Progenitor cell of endocrine pancreas (in vitro differentiated cells): ENCODE measurements around the gene HAPLN2. TPM values are rescaled to one million over a fixed set of nuclear protein-coding genes. Genes with fewer than 3 reads are reported as not detected.
A peak's percentile ranks its signal among the peaks of the same experiment; 100 is the strongest.

Experiments
- DNase-seq: peaks from one replicate; pipeline ENCODE4 v3.0.0; 2021; ENCODE audit warnings: low spot score; ENCODE audit not compliant: unreplicated experiment
- H3K27ac Mint-ChIP-seq: 2 replicates; pipeline ENCODE4 v1.8.0; 2021; ENCODE audit warnings: mild to moderate bottlenecking, moderate library complexity, mixed read lengths
- H3K27me3 Mint-ChIP-seq: 2 replicates; pipeline ENCODE4 v1.8.0; 2021; ENCODE audit warnings: mixed read lengths
- H3K36me3 Mint-ChIP-seq: 2 replicates; pipeline ENCODE4 v1.8.0; 2022; ENCODE audit warnings: mixed read lengths; ENCODE audit not compliant: insufficient read depth
- H3K4me1 Mint-ChIP-seq: 2 replicates; pipeline ENCODE4 v1.8.0; 2021; ENCODE audit warnings: low read depth, mixed read lengths
- H3K4me3 Mint-ChIP-seq: 2 replicates; pipeline ENCODE4 v1.8.0; 2021; ENCODE audit warnings: low read depth, mild to moderate bottlenecking, moderate library complexity, mixed read lengths
- H3K9me3 Mint-ChIP-seq: 2 replicates; pipeline ENCODE4 v1.8.0; 2021; ENCODE audit warnings: low read depth, mixed read lengths
- CTCF ChIP-seq: fragments of 200-600 bp; sonication (generic); IDR thresholded peaks from one replicate; pipeline ENCODE4 v1.5.0; 2021; ENCODE audit warnings: antibody characterized with exemption, mild to moderate bottlenecking; ENCODE audit not compliant: unreplicated experiment
- total RNA-seq: library from RNA; stranded (reverse); gene quantifications from 2 replicates; pipeline ENCODE4 v1.2.1, GENCODE V29; 2021

Gene HAPLN2
- total RNA-seq, 1 donor from 2014 or later, result 0.38 TPM

- H3K9me3 Mint-ChIP-seq, result no peaks in the 10 kb centered on the region
- peaks cover 90% of the 10 kb centered on the region for H3K27me3 Mint-ChIP-seq
- H3K4me1 Mint-ChIP-seq, result peaks cover 1% of the 10 kb centered on the region
- no peak overlapping the region for H3K4me3 Mint-ChIP-seq
- no peak for DNase-seq
- H3K36me3 Mint-ChIP-seq, result no peaks in the 10 kb centered on the region
- TF ChIP-seq CTCF, result no peak
- H3K27ac Mint-ChIP-seq, result no peak overlapping the region
Observed at GRCh38 chr1:156647351-156647750, 28.1 kb downstream of the HAPLN2 start.

- Mint-ChIP-seq H3K4me3 (no peak overlapping the region), H3K27ac (no peak overlapping the region), H3K4me1 (no peaks in the 10 kb centered on the region), H3K36me3 (no peaks in the 10 kb centered on the region), H3K27me3 (peaks cover 89% of the 10 kb centered on the region), H3K9me3 (no peaks in the 10 kb centered on the region)
- no peak for TF ChIP-seq CTCF
- DNase-seq, result no peak
Observed at GRCh38 chr1:156648496-156648895, 29.3 kb downstream of the HAPLN2 start.

- Mint-ChIP-seq H3K9me3 (no peaks in the 10 kb centered on the region), H3K27me3 (peaks cover 89% of the 10 kb centered on the region), H3K36me3 (no peaks in the 10 kb centered on the region), H3K27ac (no peak overlapping the region), H3K4me1 (no peaks in the 10 kb centered on the region), H3K4me3 (no peak overlapping the region)
- DNase-seq, result no peak
- no peak for TF ChIP-seq CTCF
Observed at GRCh38 chr1:156648951-156649350, 29.7 kb downstream of the HAPLN2 start.

GRCh38 chr1:156652131-156652991, 33.1 kb downstream of the HAPLN2 start:
- H3K27ac Mint-ChIP-seq, result no peak overlapping the region
- no peak for TF ChIP-seq CTCF
- peaks cover 95% of the 10 kb centered on the region for H3K27me3 Mint-ChIP-seq
- H3K4me1 Mint-ChIP-seq, result peaks cover 4% of the 10 kb centered on the region
- H3K4me3 Mint-ChIP-seq, result no peak overlapping the region
- DNase-seq, result peak; percentile 65
- H3K36me3 Mint-ChIP-seq, result no peaks in the 10 kb centered on the region
- H3K9me3 Mint-ChIP-seq, result no peaks in the 10 kb centered on the region

- DNase-seq, result no peak
- no peak for TF ChIP-seq CTCF
- Mint-ChIP-seq H3K4me1 (peaks cover 4% of the 10 kb centered on the region), H3K9me3 (no peaks in the 10 kb centered on the region), H3K4me3 (no peak overlapping the region), H3K36me3 (no peaks in the 10 kb centered on the region), H3K27me3 (peaks cover 95% of the 10 kb centered on the region), H3K27ac (no peak overlapping the region)
Observed at GRCh38 chr1:156652992-156653355, 33.8 kb downstream of the HAPLN2 start.
